Kidney epithelial cell (primary cell): ENCODE data around the gene YPEL2. TPM values are rescaled to one million over a fixed set of nuclear protein-coding genes. Genes with fewer than 3 reads are reported as not detected.
"Not testable (repeated sequence)": the region's sequence is repeated elsewhere in the genome, so short reads cannot be mapped to it uniquely, and the experiment has no call there.

Experiments used
- DNase-seq: peaks from one replicate; pipeline ENCODE4 v3.0.0-alpha.2; 2010; ENCODE audit warnings: low read depth
- H3K27me3 ChIP-seq: 2 replicates; pipeline ENCODE4 v1.6.0; 2011; ENCODE audit warnings: low read length; ENCODE audit not compliant: control insufficient read depth, insufficient read depth
- H3K36me3 ChIP-seq: 2 replicates; pipeline ENCODE4 v1.5.1; 2011; ENCODE audit warnings: low read length; ENCODE audit not compliant: control insufficient read depth, insufficient read depth
- H3K4me3 ChIP-seq: 2 replicates; pipeline ENCODE4 v1.5.1; 2011; ENCODE audit warnings: low read depth, mild to moderate bottlenecking, control low read depth, low read length
- CTCF ChIP-seq: IDR thresholded peaks from 2 replicates; pipeline ENCODE4 v1.5.1; 2011; ENCODE audit warnings: mild to moderate bottlenecking, moderate library complexity, low read length, control low read depth, inconsistent platforms; ENCODE audit not compliant: insufficient read depth, poor library complexity, severe bottlenecking
- total RNA-seq: library from RNA; depleted of rRNA; stranded (reverse); fragments of >200 nt; gene quantifications from 2 replicates; pipeline ENCODE4 v1.2.3, GENCODE V29; 2015

Gene YPEL2
- total RNA-seq, 1 donor from 2014 or later, result 16.8 TPM

- Histone ChIP-seq H3K27me3 (no peaks in the 10 kb centered on the region), H3K4me3 (no peak overlapping the region), H3K36me3 (no peaks in the 10 kb centered on the region)
- no peak for TF ChIP-seq CTCF
- no peak for DNase-seq
Observed at GRCh38 chr17:59310263-59310920, 21.1 kb upstream of the YPEL2 start.

- Histone ChIP-seq H3K27me3 (no peaks in the 10 kb centered on the region), H3K36me3 (no peaks in the 10 kb centered on the region), H3K4me3 (no peak overlapping the region)
- DNase-seq, result no peak
- TF ChIP-seq CTCF, result peak; percentile 67
Observed at GRCh38 chr17:59311051-59311468, 20.4 kb upstream of the YPEL2 start.

DNA sequence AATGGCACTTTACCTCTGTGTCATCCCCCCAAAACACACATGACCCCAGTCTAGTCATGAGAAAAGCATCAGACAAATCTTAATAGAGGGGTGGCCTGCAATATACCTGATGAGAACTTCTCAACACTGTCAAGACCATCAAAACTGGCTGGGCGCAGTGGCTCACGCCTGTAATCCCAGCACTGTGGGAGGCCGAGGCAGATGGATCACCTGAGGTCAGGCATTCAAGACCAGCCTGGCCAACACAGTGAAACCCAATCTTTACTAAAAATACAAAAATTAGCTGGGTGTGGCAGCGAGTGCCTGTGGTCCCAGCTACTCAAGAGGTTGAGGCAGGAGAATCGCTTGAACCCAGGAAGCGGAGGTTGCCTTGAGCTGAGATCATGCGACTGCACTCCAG, 19.9 kb upstream of the YPEL2 start:
- H3K36me3 ChIP-seq, H3K27me3 ChIP-seq, H3K4me3 ChIP-seq, DNase-seq: not testable (repeated sequence)

- H3K27me3 ChIP-seq, result no peaks in the 10 kb centered on the region
- no peak for TF ChIP-seq CTCF
- no peak overlapping the region for H3K4me3 ChIP-seq
- no peaks in the 10 kb centered on the region for H3K36me3 ChIP-seq
- no peak for DNase-seq
Observed at GRCh38 chr17:59315866-59316265, 15.6 kb upstream of the YPEL2 start.

- no peak for DNase-seq
- H3K4me3 ChIP-seq, result no peak overlapping the region
- no peaks in the 10 kb centered on the region for H3K36me3 ChIP-seq
- no peaks in the 10 kb centered on the region for H3K27me3 ChIP-seq
- TF ChIP-seq CTCF, result no peak
Observed at GRCh38 chr17:59327121-59327980, 4.1 kb upstream of the YPEL2 start.

- TF ChIP-seq CTCF, result no peak
- DNase-seq, result no peak
Observed at GRCh38 chr17:59327981-59328290, 3.5 kb upstream of the YPEL2 start.

More at GRCh38 chr17:59327981-59328290, 3.5 kb upstream of the YPEL2 start:
- H3K4me3 ChIP-seq, result no peak overlapping the region
- H3K36me3 ChIP-seq, result no peaks in the 10 kb centered on the region
- H3K27me3 ChIP-seq, result no peaks in the 10 kb centered on the region
